Aorta (tissue), 5 donors: Measurements from ENCODE around the gene LGALS9C. TPM values are rescaled to one million over a fixed set of nuclear protein-coding genes. Genes with fewer than 3 reads are reported as not detected.
A peak's percentile ranks its signal among the peaks of the same experiment; 100 is the strongest.
"Not testable (repeated sequence)": the region's sequence is repeated elsewhere in the genome, so short reads cannot be mapped to it uniquely, and the experiment has no call there.

Experiments
- ATAC-seq: fragments of 200-7000 bp; cut with Tn5 transposase; one replicate; pipeline ENCODE4 v1.9.1; 2022; ENCODE audit warnings: moderate library complexity; ENCODE audit not compliant: low FRiP score
- DNase-seq, 2 donors: peaks; one replicate each; pipeline ENCODE4 v3.0.0-alpha.2; 2020
- H3K27ac ChIP-seq, 2 donors: one replicate each; pipeline ENCODE4 v1.5.1; 2013; ENCODE audit warnings: low read length in 2 of 2, mild to moderate bottlenecking in 2 of 2, moderate library complexity in 2 of 2, control low read depth in 1 of 2, inconsistent platforms in 1 of 2, low read depth in 1 of 2
- H3K27me3 ChIP-seq, 2 donors: one replicate each; pipeline ENCODE4 v1.6.1; 2013; ENCODE audit warnings: control low read depth in 1 of 2, low read length in 1 of 2, mild to moderate bottlenecking in 1 of 2, moderate library complexity in 1 of 2; ENCODE audit not compliant: insufficient read depth in 2 of 2, control insufficient read depth in 1 of 2
- H3K36me3 ChIP-seq, 2 donors: one replicate each; pipeline ENCODE4 v1.6.1; 2013; ENCODE audit warnings: control low read depth in 1 of 2, low read length in 1 of 2, mild to moderate bottlenecking in 1 of 2; ENCODE audit not compliant: insufficient read depth in 2 of 2, control insufficient read depth in 1 of 2
- H3K4me1 ChIP-seq, 2 donors: one replicate each; pipeline ENCODE4 v1.6.1; 2013; ENCODE audit warnings: low read length in 2 of 2, control low read depth in 1 of 2, mild to moderate bottlenecking in 1 of 2, moderate library complexity in 1 of 2; ENCODE audit not compliant: insufficient read depth in 2 of 2, control insufficient read depth in 1 of 2
- H3K4me3 ChIP-seq, 2 donors: one replicate each; pipeline ENCODE4 v1.5.1; 2013; ENCODE audit warnings: low read length in 2 of 2, control low read depth in 1 of 2, mild to moderate bottlenecking in 1 of 2
- H3K9me3 ChIP-seq: one replicate; pipeline ENCODE4 v1.6.1; 2013; ENCODE audit warnings: mild to moderate bottlenecking, low read length; ENCODE audit not compliant: control insufficient read depth
- WGBS, 2 donors: extraction: QIAGEN DNeasy Blood & Tissue Kit; methylation state at CpG; one replicate each; pipeline ENCODE4 v1.1.7; 2013; 5-methylcytosine and 5-hydroxymethylcytosine counted together
- intact Hi-C, 2 donors: fragments of 100-400 bp; cut with DNase I; formaldehyde crosslinking; loops; one replicate each; pipeline versions ENCODE4 v1.14.2 to v1.15.0; 2022
- polyA plus RNA-seq, 2 donors: library from polyadenylated mRNA; stranded (reverse); fragments of 200-250 nt; gene quantifications; one replicate each; pipeline ENCODE4 v1.2.3, GENCODE V29; 2013
- total RNA-seq, 2 donors: library from RNA; stranded (reverse); fragmentation: NEBNext Ultra II Directional; extraction: Animal tissue kit (Norgen Biotek cat#: 25700); gene quantifications; one replicate each; pipeline ENCODE4 v1.2.1, GENCODE V29; 2021
- donor health status: healthy with polysubstance abuse.
- donor health status: Bipolar disorder and iron deficiency.
- donor health status: DM: no; HTN: no; CAD: no.
- donor health status: DM: no; HTN: no; CAD: no.
- donor health status: DM: yes; HTN: yes; CAD: no.

Gene LGALS9C
- total and polyA plus RNA-seq, 4 donors: 0.18 to 1.5 TPM; not detected in 2

GRCh38 chr17:18503221-18503620 is 26.6 kb downstream of the LGALS9C start:
- H3K4me3 ChIP-seq, ATAC-seq, intact Hi-C loops, H3K27ac ChIP-seq, H3K9me3 ChIP-seq, H3K4me1 ChIP-seq, H3K27me3 ChIP-seq, H3K36me3 ChIP-seq: not testable (repeated sequence)
- peak in 1 of 2 donors; percentile 40 for DNase-seq
- 13 to 20% methylated on average over 1 of the region's 5 CpGs for WGBS, 2 donors

- DNase-seq, H3K27ac ChIP-seq, H3K4me3 ChIP-seq, ATAC-seq, H3K36me3 ChIP-seq, H3K4me1 ChIP-seq, H3K27me3 ChIP-seq, H3K9me3 ChIP-seq, intact Hi-C loops: not testable (repeated sequence)
- WGBS, 2 donors: 77 to 87% methylated on average over 3 to 6 of the region's 9 CpGs
These were observed 31.1 kb downstream of the LGALS9C start for GRCh38 chr17:18507729-18508128.

- DNase-seq, ATAC-seq, H3K9me3 ChIP-seq, H3K27ac ChIP-seq, H3K36me3 ChIP-seq, intact Hi-C loops, H3K4me1 ChIP-seq, H3K4me3 ChIP-seq, H3K27me3 ChIP-seq: not testable (repeated sequence)
- 75 to 91% methylated on average over 3 of the region's 3 CpGs for WGBS, 2 donors
These were observed 32.1 kb downstream of the LGALS9C start for GRCh38 chr17:18508667-18509066.

GRCh38 chr17:18521100-18521499 is 44.5 kb downstream of the LGALS9C start:
- WGBS, 2 donors: 57% methylated on average over 1 of the region's 8 CpGs; no CpG with 5 or more reads in 1 of the 2 donors
- H3K27ac ChIP-seq, ATAC-seq, intact Hi-C loops, H3K9me3 ChIP-seq, H3K4me1 ChIP-seq, DNase-seq, H3K4me3 ChIP-seq, H3K27me3 ChIP-seq, H3K36me3 ChIP-seq: not testable (repeated sequence)

- H3K36me3 ChIP-seq, H3K4me1 ChIP-seq, H3K27ac ChIP-seq, DNase-seq, ATAC-seq, H3K9me3 ChIP-seq, H3K27me3 ChIP-seq, intact Hi-C loops, H3K4me3 ChIP-seq: not testable (repeated sequence)
- 81 to 88% methylated on average over 4 to 7 of the region's 9 CpGs for WGBS, 2 donors
These were observed 48.4 kb downstream of the LGALS9C start for GRCh38 chr17:18525015-18525414.

GRCh38 chr17:18526168-18526800 is 49.7 kb downstream of the LGALS9C start:
- intact Hi-C loops, H3K27me3 ChIP-seq, H3K4me1 ChIP-seq, H3K9me3 ChIP-seq, H3K4me3 ChIP-seq, H3K27ac ChIP-seq, ATAC-seq, H3K36me3 ChIP-seq, DNase-seq: not testable (repeated sequence)
- WGBS, 2 donors: 73 to 88% methylated on average over 5 to 9 of the region's 12 CpGs

- H3K4me1 ChIP-seq, intact Hi-C loops, ATAC-seq, H3K27ac ChIP-seq, H3K4me3 ChIP-seq, H3K36me3 ChIP-seq, H3K27me3 ChIP-seq, H3K9me3 ChIP-seq, DNase-seq: not testable (repeated sequence)
- WGBS, 2 donors: 61 to 62% methylated on average over 7 to 8 of the region's 8 CpGs
These were observed 50.8 kb downstream of the LGALS9C start for GRCh38 chr17:18527354-18527753.

GRCh38 chr17:18528435-18528834 is 51.8 kb downstream of the LGALS9C start:
- H3K27me3 ChIP-seq, H3K9me3 ChIP-seq, DNase-seq, ATAC-seq, intact Hi-C loops, H3K4me1 ChIP-seq, H3K27ac ChIP-seq, H3K4me3 ChIP-seq, H3K36me3 ChIP-seq: not testable (repeated sequence)
- WGBS, 2 donors: 76 to 100% methylated on average over 1 to 4 of the region's 6 CpGs

- H3K27me3 ChIP-seq, ATAC-seq, intact Hi-C loops, H3K9me3 ChIP-seq, H3K36me3 ChIP-seq, H3K27ac ChIP-seq, DNase-seq, H3K4me1 ChIP-seq, H3K4me3 ChIP-seq: not testable (repeated sequence)
- 67 to 89% methylated on average over 1 to 4 of the region's 4 CpGs for WGBS, 2 donors
These were observed 52.4 kb downstream of the LGALS9C start for GRCh38 chr17:18528899-18529500.
